KMS-11 (cell line): Measurements from ENCODE around the gene ANXA8.
"Not testable (repeated sequence)": the region's sequence is repeated elsewhere in the genome, so short reads cannot be mapped to it uniquely, and the experiment has no call there.

ENCODE experiments used
- H2AFZ ChIP-seq: fragments of 200-600 bp; sonication (generic); 2 replicates; pipeline ENCODE4 v1.6.1; 2016; ENCODE audit warnings: antibody characterized with exemption, mixed run types, low read depth
- H3K27ac ChIP-seq: fragments of 200-600 bp; sonication (generic); 2 replicates; pipeline ENCODE4 v1.6.1; 2016; ENCODE audit warnings: mild to moderate bottlenecking, mixed run types
- H3K27me3 ChIP-seq: fragments of 200-600 bp; sonication (generic); 2 replicates; pipeline ENCODE4 v1.6.1; 2017; ENCODE audit warnings: mild to moderate bottlenecking, low read depth, mixed run types, moderate library complexity; ENCODE audit not compliant: insufficient read depth
- H3K36me3 ChIP-seq: fragments of 200-600 bp; sonication (generic); 2 replicates; pipeline ENCODE4 v1.6.1; 2017; ENCODE audit warnings: mild to moderate bottlenecking, mixed run types; ENCODE audit not compliant: insufficient read depth
- H3K4me1 ChIP-seq: fragments of 200-600 bp; sonication (generic); 2 replicates; pipeline ENCODE4 v1.6.1; 2016; ENCODE audit warnings: mild to moderate bottlenecking, low read depth, mixed run types; ENCODE audit not compliant: poor library complexity, severe bottlenecking
- H3K4me2 ChIP-seq: fragments of 200-600 bp; sonication (generic); 2 replicates; pipeline ENCODE4 v1.7.0; 2016; ENCODE audit warnings: mild to moderate bottlenecking, mixed run types
- H3K4me3 ChIP-seq: fragments of 200-600 bp; sonication (generic); IDR thresholded peaks from 2 replicates; pipeline ENCODE4 v1.6.1; 2017; ENCODE audit warnings: low read depth, low read length, mixed read lengths; ENCODE audit not compliant: insufficient read depth
- H3K79me2 ChIP-seq: fragments of 200-600 bp; sonication (generic); 2 replicates; pipeline ENCODE4 v1.6.1; 2016; ENCODE audit warnings: low read depth, mixed run types; ENCODE audit not compliant: insufficient read depth
- H3K9ac ChIP-seq: fragments of 200-600 bp; sonication (generic); 2 replicates; pipeline ENCODE4 v1.6.1; 2016; ENCODE audit warnings: mild to moderate bottlenecking, mixed run types
- H4K20me1 ChIP-seq: fragments of 200-600 bp; sonication (generic); 2 replicates; pipeline ENCODE4 v1.6.1; 2016; ENCODE audit warnings: mild to moderate bottlenecking, mixed run types; ENCODE audit not compliant: insufficient read depth
- TF ChIP-seq, protein P1 (sequence below): fragments of 200-600 bp; sonication (generic); conservative IDR thresholded peaks from 2 replicates; pipeline ENCODE4 v1.6.1; 2017; ENCODE audit warnings: low read depth, mild to moderate bottlenecking, antibody characterized with exemption, low read length, moderate library complexity, mixed read lengths

Gene ANXA8

DNA sequence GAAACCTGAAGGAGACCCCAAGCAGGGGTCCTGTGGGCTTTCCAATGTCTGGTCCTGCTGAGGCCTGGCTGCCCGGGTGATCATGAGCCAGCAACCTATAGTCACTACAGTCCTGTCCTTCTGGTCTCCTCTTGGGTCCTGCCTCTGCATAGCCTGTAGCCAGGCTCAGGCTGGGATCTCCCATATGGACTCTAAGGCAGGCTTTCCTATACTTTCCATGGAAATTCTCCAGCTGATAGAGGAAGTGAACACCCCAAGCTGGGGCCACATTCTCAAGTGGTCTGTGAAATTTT, 26.4 kb downstream of the ANXA8 start:
- no peaks in the 10 kb centered on the region for H3K79me2 ChIP-seq
- no peak overlapping the region for H3K4me2 ChIP-seq
- no peaks in the 10 kb centered on the region for H3K36me3 ChIP-seq
- H3K27me3 ChIP-seq = no peaks in the 10 kb centered on the region
- TF ChIP-seq, protein P1, sequence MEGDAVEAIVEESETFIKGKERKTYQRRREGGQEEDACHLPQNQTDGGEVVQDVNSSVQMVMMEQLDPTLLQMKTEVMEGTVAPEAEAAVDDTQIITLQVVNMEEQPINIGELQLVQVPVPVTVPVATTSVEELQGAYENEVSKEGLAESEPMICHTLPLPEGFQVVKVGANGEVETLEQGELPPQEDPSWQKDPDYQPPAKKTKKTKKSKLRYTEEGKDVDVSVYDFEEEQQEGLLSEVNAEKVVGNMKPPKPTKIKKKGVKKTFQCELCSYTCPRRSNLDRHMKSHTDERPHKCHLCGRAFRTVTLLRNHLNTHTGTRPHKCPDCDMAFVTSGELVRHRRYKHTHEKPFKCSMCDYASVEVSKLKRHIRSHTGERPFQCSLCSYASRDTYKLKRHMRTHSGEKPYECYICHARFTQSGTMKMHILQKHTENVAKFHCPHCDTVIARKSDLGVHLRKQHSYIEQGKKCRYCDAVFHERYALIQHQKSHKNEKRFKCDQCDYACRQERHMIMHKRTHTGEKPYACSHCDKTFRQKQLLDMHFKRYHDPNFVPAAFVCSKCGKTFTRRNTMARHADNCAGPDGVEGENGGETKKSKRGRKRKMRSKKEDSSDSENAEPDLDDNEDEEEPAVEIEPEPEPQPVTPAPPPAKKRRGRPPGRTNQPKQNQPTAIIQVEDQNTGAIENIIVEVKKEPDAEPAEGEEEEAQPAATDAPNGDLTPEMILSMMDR = no peak
- no peak overlapping the region for H3K4me3 ChIP-seq
- no peak overlapping the region for H3K9ac ChIP-seq
- no peak overlapping the region for H3K27ac ChIP-seq
- H3K4me1 ChIP-seq = no peaks in the 10 kb centered on the region
- H4K20me1 ChIP-seq = no peaks in the 10 kb centered on the region
- no peak overlapping the region for H2AFZ ChIP-seq

DNA sequence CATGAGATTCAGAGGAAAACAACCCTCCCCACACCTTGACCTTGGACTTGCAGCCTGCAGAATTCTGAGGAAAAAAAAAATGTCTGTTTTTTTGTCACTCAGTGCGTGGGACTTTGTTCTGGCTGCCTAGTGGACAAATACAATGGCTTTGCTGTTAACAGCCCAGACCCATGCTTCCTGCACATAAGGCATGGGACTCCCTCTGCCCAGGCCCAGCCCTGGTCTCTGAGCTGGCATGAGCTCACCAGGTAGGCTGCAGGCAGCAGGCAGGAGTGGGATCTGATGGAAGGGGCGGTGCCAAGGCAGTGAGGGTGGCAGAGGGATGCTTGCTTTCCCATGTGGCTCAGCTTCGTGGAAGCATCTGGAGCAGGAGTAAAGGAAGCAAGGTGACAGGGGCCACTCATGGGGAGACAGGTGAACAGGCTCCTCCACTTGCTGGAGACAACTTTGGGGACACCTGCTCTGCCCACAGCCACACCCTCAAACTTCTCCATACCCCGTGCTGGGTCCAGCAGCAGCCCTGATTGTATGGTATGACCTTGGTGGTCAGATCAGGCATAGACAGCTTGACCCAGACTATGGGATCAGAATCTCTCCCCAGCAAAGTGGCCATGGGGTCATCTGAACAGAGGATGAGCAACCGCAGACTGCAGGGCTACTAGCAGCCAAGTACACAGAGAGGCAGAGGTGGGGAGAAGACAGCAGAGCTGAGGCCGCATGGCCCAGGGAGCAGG, 27.0 kb downstream of the ANXA8 start:
- no peaks in the 10 kb centered on the region for H3K4me1 ChIP-seq
- H3K27ac ChIP-seq = no peak overlapping the region
- no peak overlapping the region for H3K4me3 ChIP-seq
- H4K20me1 ChIP-seq = no peaks in the 10 kb centered on the region
- no peaks in the 10 kb centered on the region for H3K79me2 ChIP-seq
- no peak overlapping the region for H3K9ac ChIP-seq
- no peaks in the 10 kb centered on the region for H3K27me3 ChIP-seq
- no peaks in the 10 kb centered on the region for H3K36me3 ChIP-seq
- TF ChIP-seq, protein P1 = no peak
- H3K4me2 ChIP-seq = no peak overlapping the region
- H2AFZ ChIP-seq = no peak overlapping the region

DNA sequence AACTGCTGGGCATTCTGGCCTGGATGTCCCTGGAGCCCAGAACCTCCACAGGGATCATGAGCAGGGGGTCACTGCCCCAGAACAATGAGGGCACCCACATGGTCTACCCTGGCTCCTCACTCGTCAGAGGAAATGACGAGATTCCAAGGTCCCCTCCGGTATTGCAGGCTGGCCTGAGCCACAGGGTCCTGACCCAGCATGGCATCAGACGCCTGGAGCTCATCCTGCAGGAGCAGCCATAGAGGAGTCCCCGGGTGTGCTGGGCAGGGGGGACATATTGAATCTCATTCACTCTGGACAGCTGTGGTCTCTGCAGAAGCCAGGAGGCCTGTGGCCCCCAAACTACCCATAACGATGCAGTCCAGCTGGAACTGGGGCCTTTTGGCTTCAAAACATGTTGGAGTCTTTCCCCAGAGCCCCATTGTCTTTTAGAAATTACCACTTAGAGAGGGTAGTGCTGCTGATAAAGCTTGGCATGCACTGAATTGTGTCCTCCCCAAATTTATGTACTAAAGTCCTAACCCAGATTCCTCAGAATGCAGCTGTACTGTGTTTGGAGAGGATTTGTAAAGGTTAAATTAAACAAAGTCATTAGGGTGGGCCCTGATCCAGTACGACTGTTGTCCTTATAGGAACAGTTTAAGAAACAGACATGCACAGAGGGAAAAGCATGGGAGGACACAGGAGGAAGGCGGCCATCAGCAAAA, 27.7 kb downstream of the ANXA8 start:
- Histone ChIP-seq H3K27ac (no peak overlapping the region), H3K4me3 (no peak overlapping the region), H3K4me2 (no peak overlapping the region), H3K4me1 (no peaks in the 10 kb centered on the region), H4K20me1 (no peaks in the 10 kb centered on the region), H3K9ac (no peak overlapping the region), H3K36me3 (no peaks in the 10 kb centered on the region), H2AFZ (no peak overlapping the region), H3K27me3 (no peaks in the 10 kb centered on the region), H3K79me2 (no peaks in the 10 kb centered on the region)
- TF ChIP-seq, protein P1 = no peak

DNA sequence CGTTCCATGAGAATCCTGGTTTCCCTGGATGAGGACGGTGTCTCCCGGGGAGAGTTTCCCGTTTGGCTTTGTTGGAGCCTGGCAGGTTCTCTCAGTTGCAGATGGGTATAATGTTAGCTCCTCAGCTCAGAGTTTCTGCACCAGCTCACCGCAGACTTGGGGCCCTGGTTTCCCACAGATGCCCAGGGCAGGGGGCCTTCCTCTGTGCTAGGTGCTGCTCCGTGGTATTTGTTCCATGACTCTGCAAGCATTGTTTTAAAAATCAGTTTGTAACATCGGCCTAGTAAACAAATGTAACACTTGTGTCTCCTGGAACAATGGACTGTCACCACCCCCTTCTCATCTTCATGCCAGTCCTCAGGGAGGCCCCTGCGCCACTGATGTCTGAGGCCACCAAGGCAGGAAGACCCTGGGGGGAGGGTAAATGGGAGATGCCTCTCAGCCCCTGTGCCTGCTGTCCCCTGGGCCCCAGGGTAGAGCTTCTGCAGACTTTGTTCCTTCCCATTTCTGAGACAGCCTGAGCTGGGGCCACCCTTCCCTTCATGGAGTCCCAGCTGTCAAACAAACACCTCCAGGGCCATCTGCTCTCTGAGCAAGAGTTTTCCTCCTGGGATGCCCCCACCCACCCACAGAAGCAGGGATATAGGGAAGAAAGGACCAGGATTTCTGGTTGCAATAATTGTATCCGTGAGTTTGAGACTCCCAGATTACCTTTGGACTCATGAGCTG, 28.4 kb downstream of the ANXA8 start:
- H4K20me1 ChIP-seq, H3K4me2 ChIP-seq, H3K27me3 ChIP-seq, H3K4me1 ChIP-seq, H3K9ac ChIP-seq, H3K79me2 ChIP-seq, H3K36me3 ChIP-seq, H2AFZ ChIP-seq, H3K27ac ChIP-seq, H3K4me3 ChIP-seq: not testable (repeated sequence)

DNA sequence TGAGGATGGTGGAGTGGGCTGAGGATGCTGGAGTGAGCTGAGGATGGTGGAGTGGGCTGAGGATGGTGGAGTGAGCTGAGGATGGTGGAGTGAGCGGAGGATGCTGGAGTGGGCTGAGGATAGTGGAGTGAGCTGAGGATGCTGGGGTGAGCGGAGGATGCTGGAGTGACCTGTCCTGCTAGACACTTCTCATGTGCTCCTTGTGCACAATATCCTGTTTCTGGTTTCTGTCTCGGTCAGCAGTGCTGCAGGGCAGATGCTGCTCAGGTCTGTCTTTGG, 29.2 kb downstream of the ANXA8 start:
- Histone ChIP-seq H3K4me3 (no peak overlapping the region), H3K27ac (no peak overlapping the region)

More for the DNA sequence above, 29.2 kb downstream of the ANXA8 start:
- Histone ChIP-seq H3K36me3 (no peaks in the 10 kb centered on the region), H4K20me1 (no peaks in the 10 kb centered on the region), H3K27me3 (no peaks in the 10 kb centered on the region), H3K9ac (no peak overlapping the region), H3K4me1 (no peaks in the 10 kb centered on the region), H3K79me2 (no peaks in the 10 kb centered on the region), H2AFZ (no peak overlapping the region), H3K4me2 (no peak overlapping the region)
- TF ChIP-seq, protein P1 = no peak
